ENCODE data around the gene PRDM10.

GRCh38 chr11:129948926-129949466 lies 53.6 kb downstream of the PRDM10 start:
- TF ChIP-seq CTCF (IDR thresholded peaks at IDR 0.05), result no peak
- TF ChIP-seq POLR2AphosphoS5 (IDR thresholded peaks at IDR 0.05), result no peak
- no peak for TF ChIP-seq POLR2A (IDR thresholded peaks at IDR 0.05)
